Pulmonary artery endothelial cell (primary cell): ENCODE measurements around the gene CACNA1I. TPM values are rescaled to one million over a fixed set of nuclear protein-coding genes. Genes with fewer than 3 reads are reported as not detected.

Source experiments
- DNase-seq: peaks from one replicate; pipeline ENCODE4 v3.0.0-alpha.2; 2011; ENCODE audit warnings: low read depth, low spot score
- total RNA-seq: library from RNA; depleted of rRNA; stranded (reverse); fragments of >200 nt; gene quantifications from 2 replicates; pipeline ENCODE4 v1.2.3, GENCODE V29; 2014

The CACNA1I gene
- total RNA-seq, 1 donor from 2014 or later = under 0.01 TPM

DNA sequence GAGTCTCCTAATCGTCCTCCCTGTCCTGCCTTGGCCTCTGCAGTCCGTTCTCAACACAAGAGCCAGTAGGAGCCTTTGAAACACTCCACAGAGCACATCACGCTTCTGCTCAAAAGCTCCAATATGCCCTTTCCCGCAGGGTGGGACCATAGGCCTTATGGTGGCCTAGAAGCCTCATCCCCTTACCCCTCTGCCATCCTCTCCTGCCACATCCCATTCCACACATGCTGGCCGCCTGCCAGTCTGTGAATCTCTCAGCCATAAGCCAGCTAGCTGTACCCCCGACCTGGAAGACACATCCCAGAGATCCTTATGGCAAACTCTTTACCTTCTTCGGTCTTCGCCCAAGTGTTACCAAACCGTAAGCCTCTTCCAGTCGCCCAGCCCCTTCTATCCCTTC lies 165.2 kb downstream of the CACNA1I start:
- no peak for DNase-seq

DNA sequence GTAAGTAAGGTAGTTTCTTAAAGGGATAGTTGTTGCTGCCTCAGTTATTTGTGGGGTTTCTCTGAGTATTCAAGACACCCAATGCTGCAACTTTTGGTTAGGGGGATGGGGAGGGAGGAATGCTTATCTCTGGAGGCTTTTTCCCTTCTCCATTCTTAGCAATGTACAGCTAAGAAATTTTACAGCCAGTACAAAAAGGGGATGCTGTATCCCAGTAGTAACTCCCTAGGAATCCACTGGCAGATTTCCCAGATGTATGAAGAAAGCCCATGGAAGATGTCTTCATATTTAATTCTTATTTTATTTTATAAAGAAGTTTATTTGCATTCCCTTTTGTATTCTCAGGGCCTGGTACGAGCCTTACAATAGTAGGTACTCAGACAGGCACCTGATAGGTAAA lies 168.2 kb downstream of the CACNA1I start:
- no peak for DNase-seq

Other genes with a start within 250 kb of the CACNA1I start
- gene SYNGR1, start 220.8 kb upstream of the CACNA1I start, total RNA-seq = 2.3 and 3.9 TPM in 2 replicates
- gene TAB1, start 171.0 kb upstream of the CACNA1I start, total RNA-seq = 13.1 and 13.6 TPM in 2 replicates
- not detected in 2 replicates for gene MGAT3, start 113.7 kb upstream of the CACNA1I start, total RNA-seq
- gene MIEF1, start 68.5 kb upstream of the CACNA1I start, total RNA-seq = 24.1 and 27.2 TPM in 2 replicates
- 178 and 290 TPM in 2 replicates for gene ATF4, start 50.2 kb upstream of the CACNA1I start, total RNA-seq
- 55.0 and 56.2 TPM in 2 replicates for gene RPS19BP1, start 38.0 kb upstream of the CACNA1I start, total RNA-seq